T-cell (primary cell): ENCODE results near the gene PABPN1. TPM values are rescaled to one million over a fixed set of nuclear protein-coding genes. Genes with fewer than 3 reads are reported as not detected.

Experiments used
- ATAC-seq, 4 experiments: fragments of 200-7000 bp in 3 of 4; fragments of 150-1000 bp in 1 of 4; cut with Tn5 transposase; replicated peaks in 1 of 4; 1 replicate in 3 of 4; 2 replicates in 1 of 4; pipeline ENCODE4 v1.10.0; 2021; ENCODE audit warnings: moderate library complexity in 3 of 4, mild to moderate bottlenecking in 2 of 4, moderate number of reproducible peaks in 1 of 4
- CTCF ChIA-PET, 2 donors: fragments of 300-600 bp; sonication (Branson Sonifier 250); formaldehyde crosslinking; loops; one replicate each; lab custom pipeline; 2022; ENCODE audit warnings: antibody characterized with exemption in 2 of 2; lab: Charles Lee
- POLR2A ChIA-PET, 2 donors: fragments of 300-600 bp; sonication (Branson Sonifier 250); formaldehyde crosslinking; loops; one replicate each; lab custom pipeline; 2022; ENCODE audit warnings: antibody characterized with exemption in 2 of 2; lab: Charles Lee
- DNase-seq, 35 experiments: peaks; one replicate each; pipeline versions ENCODE4 v3.0.0 to v3.0.0-alpha.2; 2013 to 2023
- H3K27ac ChIP-seq: one replicate; pipeline ENCODE4 v1.5.1; 2013; ENCODE audit warnings: low read length
- H3K27me3 ChIP-seq, 2 experiments: replicated peaks in 1 of 2; 1 replicate in 1 of 2; 2 replicates in 1 of 2; pipeline versions ENCODE4 v1.6.1 to v1.7.0; 2013; ENCODE audit warnings: low read length in 1 of 2, mixed read lengths in 1 of 2; ENCODE audit not compliant: control insufficient read depth in 2 of 2, insufficient read depth in 2 of 2; ENCODE audit errors: extremely low read depth in 1 of 2
- H3K36me3 ChIP-seq, 2 donors: 1 replicate in 1 of 2; 2 replicates in 1 of 2; pipeline versions ENCODE4 v1.6.1 to v1.7.0; 2013; ENCODE audit warnings: low read length in 1 of 2; ENCODE audit not compliant: control insufficient read depth in 2 of 2, insufficient read depth in 1 of 2; ENCODE audit errors: extremely low read depth in 1 of 2
- H3K4me1 ChIP-seq, 2 experiments: 1 replicate in 1 of 2; 2 replicates in 1 of 2; pipeline versions ENCODE4 v1.6.1 to v1.7.0; 2013; ENCODE audit warnings: low read length in 2 of 2, mixed read lengths in 1 of 2; ENCODE audit not compliant: insufficient read depth in 2 of 2, control insufficient read depth in 1 of 2; ENCODE audit errors: extremely low read depth in 1 of 2
- H3K4me3 ChIP-seq, 2 donors: 1 replicate in 1 of 2; 2 replicates in 1 of 2; pipeline versions ENCODE4 v1.5.1 to v1.7.0; 2013; ENCODE audit warnings: mild to moderate bottlenecking in 2 of 2, low read length in 1 of 2, moderate library complexity in 1 of 2; ENCODE audit not compliant: control insufficient read depth in 1 of 2; ENCODE audit errors: extremely low read depth in 1 of 2
- H3K9me3 ChIP-seq: 2 replicates; pipeline ENCODE4 v1.7.0; 2013
- H3K27ac Mint-ChIP-seq, 2 donors: one replicate each; pipeline ENCODE4 v1.8.0; 2020 to 2021; ENCODE audit warnings: mild to moderate bottlenecking in 2 of 2, mixed read lengths in 2 of 2
- H3K27me3 Mint-ChIP-seq, 2 donors: one replicate each; pipeline ENCODE4 v1.8.0; 2021 to 2022; ENCODE audit warnings: mixed read lengths in 2 of 2
- H3K36me3 Mint-ChIP-seq: one replicate; pipeline ENCODE4 v1.8.0; 2021; ENCODE audit warnings: mixed read lengths
- H3K4me1 Mint-ChIP-seq, 3 donors: one replicate each; pipeline ENCODE4 v1.8.0; 2020 to 2022; ENCODE audit warnings: mixed read lengths in 3 of 3, mild to moderate bottlenecking in 1 of 3
- H3K4me3 Mint-ChIP-seq, 3 donors: one replicate each; pipeline ENCODE4 v1.8.0; 2020 to 2022; ENCODE audit warnings: mild to moderate bottlenecking in 3 of 3, mixed read lengths in 3 of 3, moderate library complexity in 3 of 3
- H3K9me3 Mint-ChIP-seq, 3 donors: one replicate each; pipeline ENCODE4 v1.8.0; 2020 to 2022; ENCODE audit warnings: mixed read lengths in 3 of 3
- WGBS: methylation state at CpG from one replicate; pipeline ENCODE4 v1.1.5; 2013; ENCODE audit warnings: missing lambda C conversion rate; ENCODE audit not compliant: insufficient coverage; 5-methylcytosine and 5-hydroxymethylcytosine counted together
- total RNA-seq, 35 experiments: library from RNA in 6 of 35; stranded (reverse) in 6 of 35; fragments of 120-200 nt in 1 of 35; gene quantifications; one replicate each; pipeline versions ENCODE4 v1.2.1 to v1.2.4 and lab custom pipeline; 2013 to 2026

Gene PABPN1
- total RNA-seq, 5 donors from 2014 or later (not counting 1 experiment from before 2014, with no cell fraction given), result 182 to 207 (median 186) TPM

GRCh38 chr14:23307146-23307530 is 14.1 kb upstream of the PABPN1 start:
- Histone ChIP-seq H3K27me3 (peaks cover 0 to 51% of the 10 kb centered on the region in 2 experiments), H3K4me1 (peaks cover 0 to 10% of the 10 kb centered on the region in 2 experiments), H3K4me3 (no peak overlapping the region), H3K9me3 (no peaks in the 10 kb centered on the region), H3K27ac (no peak overlapping the region), H3K36me3 (no peaks in the 10 kb centered on the region)
- H3K27ac Mint-ChIP-seq, result peak overlapping the region in 1 of 2 donors; percentile 63
- ChIA-PET POLR2A (no interaction called here), CTCF (no interaction called here)
- peaks cover 3 to 10% (median 5%) of the 10 kb centered on the region in 3 donors for H3K4me1 Mint-ChIP-seq
- no peaks in the 10 kb centered on the region for H3K36me3 Mint-ChIP-seq
- WGBS, result 33% methylated on average over 1 of the region's 5 CpGs
- H3K4me3 Mint-ChIP-seq, result no peak overlapping the region
- no peak for DNase-seq
- ATAC-seq, result no peak
- H3K9me3 Mint-ChIP-seq, result no peaks in the 10 kb centered on the region
- peaks cover 24 to 40% of the 10 kb centered on the region in 2 donors for H3K27me3 Mint-ChIP-seq

- DNase-seq (no peak), ATAC-seq (no peak)
- WGBS, result 95% methylated on average over 16 of the region's 22 CpGs
- no peak overlapping the region for H3K27ac ChIP-seq
- no peaks in the 10 kb centered on the region for H3K9me3 ChIP-seq
- peaks cover 0 to 51% of the 10 kb centered on the region in 2 experiments for H3K27me3 ChIP-seq
- no peaks in the 10 kb centered on the region for H3K9me3 Mint-ChIP-seq
- H3K27ac Mint-ChIP-seq, result no peak overlapping the region
- no peak overlapping the region for H3K4me3 ChIP-seq
- no peaks in the 10 kb centered on the region for H3K36me3 ChIP-seq
- peak overlapping the region in 1 of 3 donors; percentile 41 for H3K4me3 Mint-ChIP-seq
- H3K36me3 Mint-ChIP-seq, result no peaks in the 10 kb centered on the region
- H3K4me1 ChIP-seq, result peaks cover 0 to 5% of the 10 kb centered on the region in 2 experiments
- POLR2A ChIA-PET, result no interaction called here
- H3K27me3 Mint-ChIP-seq, result peaks cover 24 to 40% of the 10 kb centered on the region in 2 donors
- CTCF ChIA-PET, result interaction anchor here in 1 of 2 donors (1.3 kb wide), 1 partner anchor 13 kb away, joined by 3 read pairs; the partner anchor contains the start of gene PABPN1
- H3K4me1 Mint-ChIP-seq, result peaks cover 3 to 5% (median 5%) of the 10 kb centered on the region in 3 donors
Measured at GRCh38 chr14:23307687-23308644, 13.3 kb upstream of the PABPN1 start.

GRCh38 chr14:23308721-23309445 is 12.4 kb upstream of the PABPN1 start:
- Mint-ChIP-seq H3K9me3 (no peaks in the 10 kb centered on the region), H3K36me3 (no peaks in the 10 kb centered on the region), H3K27ac (no peak overlapping the region), H3K27me3 (peaks cover 24 to 40% of the 10 kb centered on the region in 2 donors), H3K4me3 (no peak overlapping the region), H3K4me1 (peaks cover 0 to 2% (median 0%) of the 10 kb centered on the region in 3 donors)
- DNase-seq (no peak), ATAC-seq (no peak)
- POLR2A ChIA-PET, result no interaction called here
- Histone ChIP-seq H3K4me1 (no peaks in the 10 kb centered on the region), H3K27me3 (peaks cover 0 to 51% of the 10 kb centered on the region in 2 experiments), H3K36me3 (no peaks in the 10 kb centered on the region), H3K27ac (no peak overlapping the region), H3K9me3 (no peaks in the 10 kb centered on the region), H3K4me3 (no peak overlapping the region)
- CTCF ChIA-PET, result interaction anchor here in 1 of 2 donors (1.3 kb wide), 1 partner anchor 12 kb away, joined by 3 read pairs; the partner anchor contains the start of gene PABPN1
- WGBS, result 86% methylated on average over 13 of the region's 17 CpGs

DNA sequence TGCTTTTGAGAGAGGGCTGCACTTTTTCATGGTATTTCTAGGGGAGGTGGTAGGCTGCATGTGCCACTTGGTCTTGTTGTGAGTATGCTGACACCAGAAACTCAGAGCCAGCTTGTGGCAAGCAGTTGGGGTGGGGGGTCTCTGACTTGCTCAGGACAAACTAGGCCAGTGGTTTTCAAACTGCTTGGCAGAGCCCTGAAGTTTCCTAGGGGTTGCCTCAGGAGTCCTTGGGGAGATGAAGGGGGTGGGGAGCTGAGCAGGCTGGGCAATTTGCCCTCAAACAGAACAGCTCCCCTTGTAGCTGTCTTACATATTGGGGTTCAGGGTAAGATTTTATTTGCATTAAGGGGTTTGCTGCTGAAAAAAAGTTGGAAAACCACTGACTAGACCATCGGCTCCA is 10.7 kb upstream of the PABPN1 start:
- no peak overlapping the region for H3K27ac ChIP-seq
- Mint-ChIP-seq H3K4me1 (peaks cover 0 to 2% (median 0%) of the 10 kb centered on the region in 3 donors), H3K27me3 (peaks cover 19 to 39% of the 10 kb centered on the region in 2 donors), H3K27ac (no peak overlapping the region), H3K4me3 (no peak overlapping the region), H3K9me3 (no peaks in the 10 kb centered on the region), H3K36me3 (no peaks in the 10 kb centered on the region)
- H3K4me3 ChIP-seq, result no peak overlapping the region
- H3K36me3 ChIP-seq, result no peaks in the 10 kb centered on the region
- POLR2A ChIA-PET, result interaction anchor here in 1 of 2 donors (1.1 kb wide), 1 partner anchor 12 kb away, joined by 3 read pairs; no protein-coding TSS in a partner anchor
- H3K9me3 ChIP-seq, result no peaks in the 10 kb centered on the region
- DNase-seq (no peak), ATAC-seq (no peak)
- no peaks in the 10 kb centered on the region for H3K4me1 ChIP-seq
- CTCF ChIA-PET, result interaction anchor here (0.5 to 1.1 kb wide), 2 partner anchors 10 to 88 kb away, joined by 4 to 5 read pairs; no protein-coding TSS in a partner anchor
- no CpG with 5 or more reads among the region's 1 CpG for WGBS
- peaks cover 0 to 48% of the 10 kb centered on the region in 2 experiments for H3K27me3 ChIP-seq

DNA sequence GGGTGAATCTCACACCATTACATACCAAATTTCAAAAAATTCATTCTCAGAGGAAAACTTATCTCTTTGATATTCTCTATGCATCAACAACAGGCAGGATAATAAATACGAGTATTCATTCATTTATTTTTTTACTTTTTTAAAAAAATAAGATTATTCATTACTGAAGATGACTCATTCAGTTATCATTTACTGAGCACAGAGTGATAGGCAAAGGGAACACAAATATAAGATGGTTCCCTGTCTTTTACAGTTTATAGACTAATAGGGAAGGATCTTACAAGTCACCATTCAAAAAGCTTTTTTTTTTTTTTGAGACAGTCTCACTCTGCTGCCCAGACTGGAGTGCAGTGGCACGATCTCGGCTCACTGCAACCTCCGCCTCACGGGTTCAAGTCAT is 5.0 kb upstream of the PABPN1 start:
- peaks cover 0 to 9% of the 10 kb centered on the region in 2 experiments for H3K27me3 ChIP-seq
- peaks cover 4 to 11% of the 10 kb centered on the region in 2 experiments for H3K4me1 ChIP-seq
- H3K27ac ChIP-seq, result no peak overlapping the region
- H3K9me3 ChIP-seq, result no peaks in the 10 kb centered on the region
- no CpG with 5 or more reads among the region's 5 CpGs for WGBS
- H3K4me3 ChIP-seq, result no peak overlapping the region
- H3K4me1 Mint-ChIP-seq, result peaks cover 11 to 15% (median 14%) of the 10 kb centered on the region in 3 donors
- no peak overlapping the region for H3K27ac Mint-ChIP-seq
- H3K36me3 Mint-ChIP-seq, result no peaks in the 10 kb centered on the region
- no peaks in the 10 kb centered on the region for H3K36me3 ChIP-seq
- no peaks in the 10 kb centered on the region for H3K27me3 Mint-ChIP-seq
- DNase-seq (no peak), ATAC-seq (no peak)
- no peak overlapping the region for H3K4me3 Mint-ChIP-seq
- POLR2A ChIA-PET, result interaction anchor here (0.6 kb wide), 2 partner anchors 15 to 223 kb away, joined by 3 read pairs; no protein-coding TSS in a partner anchor
- no peaks in the 10 kb centered on the region for H3K9me3 Mint-ChIP-seq
- CTCF ChIA-PET, result no interaction called here
